NCI-H82 treated with DMSO at 0.1 percent for 48 hours (cell line): ENCODE measurements around the gene AHSG.
"Not testable (repeated sequence)": the region's sequence is repeated elsewhere in the genome, so short reads cannot be mapped to it uniquely, and the experiment has no call there.

Source experiments
- DNase-seq: peaks from one replicate; lab custom pipeline; 2025; ENCODE audit not compliant: unreplicated experiment; lab: John Stamatoyannopoulos, UW

AHSG gene

DNA sequence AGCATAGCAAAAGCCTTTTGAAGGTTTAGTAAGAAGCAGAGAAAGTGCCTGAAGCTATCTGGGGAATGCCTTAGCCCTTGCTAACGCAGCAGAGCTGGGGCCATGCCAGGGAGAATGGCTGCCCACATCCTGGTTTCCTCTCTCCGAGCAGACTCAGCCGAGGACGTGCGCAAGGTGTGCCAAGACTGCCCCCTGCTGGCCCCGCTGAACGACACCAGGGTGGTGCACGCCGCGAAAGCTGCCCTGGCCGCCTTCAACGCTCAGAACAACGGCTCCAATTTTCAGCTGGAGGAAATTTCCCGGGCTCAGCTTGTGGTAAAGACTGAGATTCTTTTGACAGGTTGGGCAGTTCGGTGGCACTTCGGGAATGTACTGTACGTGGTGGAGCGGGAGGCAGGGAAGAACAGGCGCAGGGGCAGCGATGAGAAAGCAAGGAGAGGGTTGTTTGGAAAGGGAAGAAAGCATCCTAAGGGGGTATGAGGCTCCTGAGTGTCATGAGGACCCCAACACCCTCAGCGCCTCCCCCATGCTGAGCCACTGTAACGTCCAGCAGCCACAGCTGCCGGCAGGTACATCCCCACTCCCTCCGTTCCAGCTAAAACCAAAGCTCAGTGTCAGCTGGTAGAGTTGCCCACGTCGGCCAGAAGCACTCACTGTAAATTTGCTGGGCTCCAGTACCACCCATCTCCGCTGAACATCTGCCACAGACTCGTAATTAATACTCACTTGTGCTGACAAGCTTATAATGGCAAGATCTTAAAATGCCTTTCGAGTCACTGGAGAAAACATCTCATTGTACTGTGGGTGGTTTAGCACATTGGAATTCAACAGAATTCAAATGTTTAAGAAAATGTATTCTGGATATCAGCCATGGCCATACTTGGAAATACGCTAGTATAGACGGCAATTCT lies 4.4 kb downstream of the AHSG start:
- peak; percentile 25 for DNase-seq

DNA sequence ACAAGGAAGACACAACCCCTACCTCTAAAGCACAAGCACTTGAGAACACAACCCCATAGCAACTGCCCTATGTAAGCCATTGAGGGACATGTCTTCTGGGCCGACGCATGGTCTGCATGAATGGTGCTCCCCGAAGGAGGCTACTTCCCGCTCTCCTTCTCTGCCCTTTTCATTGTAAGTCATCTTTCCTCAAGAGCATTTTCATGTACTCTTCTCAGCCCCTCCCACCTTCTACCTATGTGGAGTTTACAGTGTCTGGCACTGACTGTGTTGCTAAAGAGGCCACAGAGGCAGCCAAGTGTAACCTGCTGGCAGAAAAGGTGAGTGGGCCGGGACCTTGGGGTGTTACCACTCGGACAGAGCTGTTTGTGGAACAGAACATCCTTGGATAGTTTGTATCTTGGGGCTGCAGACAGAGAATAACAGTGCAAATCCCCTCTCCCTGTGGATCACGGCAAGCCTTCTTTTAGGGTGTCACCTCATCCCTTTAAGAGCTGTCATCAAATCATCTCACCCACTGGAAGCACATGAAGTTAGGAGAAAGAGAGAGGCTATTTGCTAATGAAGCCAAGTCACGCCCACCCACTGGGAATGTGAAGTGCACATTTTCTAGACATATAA lies 5.6 kb downstream of the AHSG start:
- no peak for DNase-seq

GRCh38 chr3:186619787-186620212 lies 6.9 kb downstream of the AHSG start:
- DNase-seq, result no peak

GRCh38 chr3:186620213-186621092 lies 7.6 kb downstream of the AHSG start:
- DNase-seq, result no peak

DNA sequence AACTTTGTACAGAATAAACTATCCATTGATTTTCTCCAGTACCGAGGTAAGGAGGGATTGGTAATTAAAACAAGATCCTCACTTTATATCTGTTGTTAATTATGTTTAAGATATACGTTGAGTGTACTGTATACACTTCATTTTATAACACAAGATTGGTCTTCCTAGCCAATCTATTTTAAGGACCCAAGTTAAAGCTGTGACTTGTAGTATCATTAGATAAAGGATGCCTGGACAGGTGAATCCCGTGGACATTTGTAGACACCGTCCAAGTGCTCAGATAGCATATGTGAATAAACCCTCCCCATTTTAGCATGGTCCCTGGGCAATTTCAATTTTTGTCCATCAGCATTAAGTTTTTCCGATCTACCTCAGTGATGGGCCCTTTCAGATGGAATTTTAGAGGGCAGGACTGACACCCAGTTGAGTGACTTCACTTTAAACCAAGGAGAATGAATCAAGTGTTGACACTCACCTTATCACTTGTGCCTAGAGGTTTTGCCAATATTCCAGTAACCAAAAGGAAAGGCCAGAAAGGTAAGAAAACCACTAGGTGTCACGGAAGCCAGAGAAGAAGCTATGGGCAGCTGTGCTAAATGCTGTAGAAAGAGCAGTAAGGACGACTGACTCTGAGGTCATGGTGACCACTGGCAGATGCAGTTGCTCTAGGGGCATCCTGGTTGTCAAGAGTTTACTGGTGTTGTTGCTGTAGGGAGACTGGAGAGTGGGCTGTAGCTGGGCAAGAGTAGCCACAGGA lies 9.2 kb downstream of the AHSG start:
- DNase-seq, result no peak

GRCh38 chr3:186622651-186623310 lies 9.9 kb downstream of the AHSG start:
- no peak for DNase-seq

GRCh38 chr3:186624598-186624997 lies 11.7 kb downstream of the AHSG start:
- no peak for DNase-seq

- no peak for DNase-seq
Measured at GRCh38 chr3:186625600-186626042, 12.8 kb downstream of the AHSG start.

- DNase-seq, result no peak
Measured at GRCh38 chr3:186626254-186626847, 13.5 kb downstream of the AHSG start.

DNA sequence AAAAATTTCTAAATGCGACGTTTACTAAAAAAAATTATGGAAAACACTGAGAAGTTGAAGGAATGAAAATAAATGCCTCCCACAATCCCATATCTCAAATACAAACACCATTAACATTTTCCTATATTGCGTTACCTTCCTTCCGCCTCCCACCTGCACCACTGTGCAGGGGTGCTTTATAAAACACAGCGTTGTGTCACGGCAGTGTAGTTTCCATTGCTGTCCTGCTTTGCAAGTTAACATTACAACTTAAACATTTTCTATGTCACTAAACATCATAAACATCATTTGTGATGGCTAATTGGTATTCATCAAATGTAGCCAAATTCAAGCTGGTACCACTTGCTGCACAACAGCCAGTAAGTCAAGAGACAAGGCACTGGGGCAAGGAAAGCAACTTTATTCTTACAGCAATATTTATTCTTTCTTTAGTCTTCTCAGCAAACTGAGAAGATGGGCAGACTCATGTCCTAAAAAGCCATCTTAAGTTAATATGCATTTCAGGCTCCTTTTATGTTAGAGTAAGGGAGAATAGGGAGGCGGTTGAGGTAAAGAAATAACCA lies 15.1 kb downstream of the AHSG start:
- DNase-seq, result no peak

- no peak for DNase-seq
Measured at GRCh38 chr3:186628756-186629155, 15.9 kb downstream of the AHSG start.

DNA sequence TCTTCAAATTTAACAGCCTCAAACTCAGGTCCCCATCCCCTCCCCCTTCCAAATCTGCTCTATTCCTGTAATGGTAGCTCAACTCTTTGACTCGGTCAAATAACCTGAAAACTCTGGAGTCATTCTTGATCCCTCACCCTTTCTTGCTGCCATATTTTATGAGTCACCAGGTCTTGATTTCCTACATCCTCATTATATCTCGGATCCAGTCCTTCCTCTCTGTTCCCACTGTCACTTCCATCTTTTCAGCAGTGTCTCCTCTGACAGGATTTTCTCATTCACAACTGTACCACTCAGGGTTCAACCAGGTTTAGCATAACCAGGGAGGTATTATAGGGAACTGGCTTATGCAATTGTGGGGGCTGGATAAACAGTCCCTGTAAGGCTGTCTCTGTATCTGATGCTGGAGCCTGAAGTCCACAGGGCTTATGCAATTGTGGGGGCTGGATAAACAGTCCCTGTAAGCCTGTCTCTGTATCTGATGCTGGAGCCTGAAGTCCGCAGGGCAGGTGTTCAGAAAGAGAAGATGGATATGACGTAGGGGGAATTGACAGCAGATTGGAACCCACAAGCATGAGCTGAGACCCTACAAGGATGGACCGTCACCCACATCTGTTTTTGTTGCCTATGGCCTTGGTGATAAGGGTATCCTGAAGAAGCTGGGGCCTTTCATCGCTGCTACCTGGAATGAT lies 18.2 kb downstream of the AHSG start:
- no peak for DNase-seq

DNA sequence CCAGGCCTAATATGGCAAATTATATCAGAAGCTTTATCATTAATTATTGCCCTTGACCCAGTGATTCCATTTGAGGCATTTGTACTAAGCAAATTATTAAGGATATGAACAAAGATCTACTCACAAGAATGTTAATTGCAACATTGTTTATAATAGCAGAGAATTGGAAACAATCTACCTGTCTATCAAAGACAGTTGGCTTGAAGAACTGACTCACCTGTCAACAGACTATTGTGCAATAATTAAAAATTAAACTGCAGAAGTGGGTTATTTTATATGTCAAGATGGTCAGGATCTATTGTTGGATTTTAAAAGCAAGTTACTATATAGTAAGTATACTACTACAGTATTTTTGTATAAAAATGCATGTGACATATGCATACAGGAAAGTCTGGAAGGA lies 20.6 kb downstream of the AHSG start:
- DNase-seq, result no peak

DNA sequence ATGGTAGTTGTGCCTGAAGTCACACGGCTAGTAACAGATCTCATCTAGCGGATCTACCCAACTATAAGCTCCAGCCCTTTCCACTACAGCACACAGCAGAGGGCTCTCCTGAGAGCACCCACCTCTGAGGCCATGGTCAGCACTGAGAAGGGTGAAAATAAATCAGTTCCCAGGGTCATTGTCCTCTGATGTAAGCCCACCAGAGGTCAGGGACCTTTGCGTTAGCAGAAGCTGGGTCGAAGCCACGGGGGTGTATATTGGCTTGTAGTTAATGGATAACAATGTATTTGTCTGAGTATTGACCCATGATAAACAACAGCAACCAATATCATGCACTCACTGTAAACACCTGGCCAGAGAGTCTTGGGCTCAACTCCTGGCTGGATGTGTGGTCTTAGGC lies 21.3 kb downstream of the AHSG start:
- DNase-seq, result not testable (repeated sequence)

DNA sequence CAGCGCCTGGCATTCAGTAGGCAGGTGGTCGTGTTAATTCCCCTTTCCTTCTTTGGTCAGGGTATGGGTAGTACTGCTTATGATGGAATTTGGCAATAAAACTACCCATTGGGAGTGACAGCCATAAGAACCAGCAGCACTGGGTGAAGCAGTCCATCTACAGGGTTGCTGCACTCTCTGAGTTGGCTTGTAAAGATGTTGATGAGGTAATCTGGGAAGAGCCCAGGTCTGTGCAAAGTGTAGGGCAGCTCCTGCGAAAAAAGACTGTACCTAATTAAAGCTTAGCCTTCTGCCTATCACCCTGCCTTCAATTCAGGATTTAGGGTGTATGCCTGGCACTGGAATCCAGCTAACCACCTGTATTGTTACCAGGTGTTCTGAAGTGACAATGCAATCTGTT lies 22.7 kb downstream of the AHSG start:
- no peak for DNase-seq

GRCh38 chr3:186636536-186636935 lies 23.7 kb downstream of the AHSG start:
- no peak for DNase-seq

DNA sequence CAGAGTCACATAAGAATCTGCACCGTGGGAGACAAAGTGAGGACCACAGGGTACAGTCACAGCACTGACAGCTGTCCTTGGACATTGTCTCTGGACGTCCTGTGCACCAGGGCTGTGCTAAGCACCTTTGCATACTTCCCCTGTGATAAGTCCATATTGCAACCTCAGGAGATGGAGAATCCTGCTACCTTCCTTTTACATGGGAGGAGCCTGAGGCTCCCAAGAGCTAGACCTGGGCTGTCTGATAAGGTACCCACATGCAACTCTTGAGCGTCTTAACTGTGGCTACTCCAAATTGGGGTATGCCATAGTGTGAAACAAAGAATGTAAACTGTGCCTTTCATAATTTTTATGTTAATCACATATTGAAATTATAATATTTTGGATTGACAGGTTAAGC lies 24.8 kb downstream of the AHSG start:
- DNase-seq, result no peak

GRCh38 chr3:186638259-186638658 lies 25.4 kb downstream of the AHSG start:
- no peak for DNase-seq
